ENCODE results near the gene SYF2. TPM values are rescaled to one million over a fixed set of nuclear protein-coding genes. Genes with fewer than 3 reads are reported as not detected.

SYF2 gene
- total and polyA plus RNA-seq, 2 of the 13 experiments (the other 11 are each of a cell fraction or from before 2014, with no cell fraction given), result 17.8 to 34.1 TPM

DNA sequence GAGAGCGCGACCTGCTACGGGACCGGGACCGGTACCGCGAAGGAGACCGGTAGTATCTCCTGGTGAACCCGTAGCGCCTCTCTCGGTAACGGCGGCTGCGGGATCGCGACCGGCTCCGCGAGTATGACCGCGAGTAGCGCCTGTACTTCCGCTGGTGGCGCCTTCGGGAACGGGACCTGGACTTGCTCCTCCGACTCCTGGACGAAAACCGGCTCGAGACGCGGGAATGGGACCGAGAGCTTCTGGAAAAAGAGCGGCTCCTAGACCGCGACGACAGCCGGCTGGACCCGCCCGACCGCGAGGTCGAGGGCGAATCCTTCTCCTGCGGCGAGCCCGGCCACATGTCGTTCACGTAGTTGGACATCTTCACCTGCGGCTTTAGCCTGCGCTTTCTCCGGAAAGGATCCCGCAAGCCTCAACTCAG is 14.3 kb upstream of the SYF2 start (continued):
- TF ChIP-seq KLF15 (CRISPR knock-in tag; IDR thresholded peaks at IDR 0.05; ENCODE audit: borderline replicate concordance) (no peak), RAD51 (IDR thresholded peaks at IDR 0.05; ENCODE audit: borderline replicate concordance) (no peak), ZNF333 (CRISPR knock-in tag; IDR thresholded peaks at IDR 0.05; ENCODE audit: borderline replicate concordance) (0 out of 2 replicates have a peak, but pooled peaks have one; percentile 17), ZNF510 (CRISPR knock-in tag; IDR thresholded peaks at IDR 0.05; ENCODE audit: low read depth) (no peak), ZSCAN22 (CRISPR knock-in tag; IDR thresholded peaks at IDR 0.05) (no peak), ZFP90 (CRISPR knock-in tag; IDR thresholded peaks at IDR 0.05; ENCODE audit: borderline replicate concordance) (no peak), ZNF768 (CRISPR knock-in tag; IDR thresholded peaks at IDR 0.05) (no peak), ZNF530 (CRISPR knock-in tag; IDR thresholded peaks at IDR 0.05; ENCODE audit: low read depth) (no peak), ZNF709 (CRISPR knock-in tag; IDR thresholded peaks at IDR 0.05) (peak; percentile 30), ZFYVE20 (CRISPR knock-in tag; IDR thresholded peaks at IDR 0.05; ENCODE audit: borderline replicate concordance, low read depth) (peak; percentile 17; the same call in 1 of the 2 replicates), FOXA3 (CRISPR knock-in tag; IDR thresholded peaks at IDR 0.05) (no peak), GABPB1 (CRISPR knock-in tag; IDR thresholded peaks at IDR 0.05) (no peak)
- TF ChIP-seq, protein P1, sequence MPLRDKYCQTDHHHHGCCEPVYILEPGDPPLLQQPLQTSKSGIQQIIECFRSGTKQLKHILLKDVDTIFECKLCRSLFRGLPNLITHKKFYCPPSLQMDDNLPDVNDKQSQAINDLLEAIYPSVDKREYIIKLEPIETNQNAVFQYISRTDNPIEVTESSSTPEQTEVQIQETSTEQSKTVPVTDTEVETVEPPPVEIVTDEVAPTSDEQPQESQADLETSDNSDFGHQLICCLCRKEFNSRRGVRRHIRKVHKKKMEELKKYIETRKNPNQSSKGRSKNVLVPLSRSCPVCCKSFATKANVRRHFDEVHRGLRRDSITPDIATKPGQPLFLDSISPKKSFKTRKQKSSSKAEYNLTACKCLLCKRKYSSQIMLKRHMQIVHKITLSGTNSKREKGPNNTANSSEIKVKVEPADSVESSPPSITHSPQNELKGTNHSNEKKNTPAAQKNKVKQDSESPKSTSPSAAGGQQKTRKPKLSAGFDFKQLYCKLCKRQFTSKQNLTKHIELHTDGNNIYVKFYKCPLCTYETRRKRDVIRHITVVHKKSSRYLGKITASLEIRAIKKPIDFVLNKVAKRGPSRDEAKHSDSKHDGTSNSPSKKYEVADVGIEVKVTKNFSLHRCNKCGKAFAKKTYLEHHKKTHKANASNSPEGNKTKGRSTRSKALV (CRISPR knock-in tag; IDR thresholded peaks at IDR 0.05), result no peak; the same call in 1 of the 2 replicates
- TF ChIP-seq, protein P2, sequence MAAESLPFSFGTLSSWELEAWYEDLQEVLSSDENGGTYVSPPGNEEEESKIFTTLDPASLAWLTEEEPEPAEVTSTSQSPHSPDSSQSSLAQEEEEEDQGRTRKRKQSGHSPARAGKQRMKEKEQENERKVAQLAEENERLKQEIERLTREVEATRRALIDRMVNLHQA (CRISPR knock-in tag; IDR thresholded peaks at IDR 0.05), result no peak
- TF ChIP-seq, protein P3, sequence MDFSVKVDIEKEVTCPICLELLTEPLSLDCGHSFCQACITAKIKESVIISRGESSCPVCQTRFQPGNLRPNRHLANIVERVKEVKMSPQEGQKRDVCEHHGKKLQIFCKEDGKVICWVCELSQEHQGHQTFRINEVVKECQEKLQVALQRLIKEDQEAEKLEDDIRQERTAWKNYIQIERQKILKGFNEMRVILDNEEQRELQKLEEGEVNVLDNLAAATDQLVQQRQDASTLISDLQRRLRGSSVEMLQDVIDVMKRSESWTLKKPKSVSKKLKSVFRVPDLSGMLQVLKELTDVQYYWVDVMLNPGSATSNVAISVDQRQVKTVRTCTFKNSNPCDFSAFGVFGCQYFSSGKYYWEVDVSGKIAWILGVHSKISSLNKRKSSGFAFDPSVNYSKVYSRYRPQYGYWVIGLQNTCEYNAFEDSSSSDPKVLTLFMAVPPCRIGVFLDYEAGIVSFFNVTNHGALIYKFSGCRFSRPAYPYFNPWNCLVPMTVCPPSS (IDR thresholded peaks at IDR 0.05), result no peak
- TF ChIP-seq, protein P4, sequence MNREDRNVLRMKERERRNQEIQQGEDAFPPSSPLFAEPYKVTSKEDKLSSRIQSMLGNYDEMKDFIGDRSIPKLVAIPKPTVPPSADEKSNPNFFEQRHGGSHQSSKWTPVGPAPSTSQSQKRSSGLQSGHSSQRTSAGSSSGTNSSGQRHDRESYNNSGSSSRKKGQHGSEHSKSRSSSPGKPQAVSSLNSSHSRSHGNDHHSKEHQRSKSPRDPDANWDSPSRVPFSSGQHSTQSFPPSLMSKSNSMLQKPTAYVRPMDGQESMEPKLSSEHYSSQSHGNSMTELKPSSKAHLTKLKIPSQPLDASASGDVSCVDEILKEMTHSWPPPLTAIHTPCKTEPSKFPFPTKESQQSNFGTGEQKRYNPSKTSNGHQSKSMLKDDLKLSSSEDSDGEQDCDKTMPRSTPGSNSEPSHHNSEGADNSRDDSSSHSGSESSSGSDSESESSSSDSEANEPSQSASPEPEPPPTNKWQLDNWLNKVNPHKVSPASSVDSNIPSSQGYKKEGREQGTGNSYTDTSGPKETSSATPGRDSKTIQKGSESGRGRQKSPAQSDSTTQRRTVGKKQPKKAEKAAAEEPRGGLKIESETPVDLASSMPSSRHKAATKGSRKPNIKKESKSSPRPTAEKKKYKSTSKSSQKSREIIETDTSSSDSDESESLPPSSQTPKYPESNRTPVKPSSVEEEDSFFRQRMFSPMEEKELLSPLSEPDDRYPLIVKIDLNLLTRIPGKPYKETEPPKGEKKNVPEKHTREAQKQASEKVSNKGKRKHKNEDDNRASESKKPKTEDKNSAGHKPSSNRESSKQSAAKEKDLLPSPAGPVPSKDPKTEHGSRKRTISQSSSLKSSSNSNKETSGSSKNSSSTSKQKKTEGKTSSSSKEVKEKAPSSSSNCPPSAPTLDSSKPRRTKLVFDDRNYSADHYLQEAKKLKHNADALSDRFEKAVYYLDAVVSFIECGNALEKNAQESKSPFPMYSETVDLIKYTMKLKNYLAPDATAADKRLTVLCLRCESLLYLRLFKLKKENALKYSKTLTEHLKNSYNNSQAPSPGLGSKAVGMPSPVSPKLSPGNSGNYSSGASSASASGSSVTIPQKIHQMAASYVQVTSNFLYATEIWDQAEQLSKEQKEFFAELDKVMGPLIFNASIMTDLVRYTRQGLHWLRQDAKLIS (CRISPR knock-in tag; IDR thresholded peaks at IDR 0.05), result no peak
- TF ChIP-seq, protein P5, sequence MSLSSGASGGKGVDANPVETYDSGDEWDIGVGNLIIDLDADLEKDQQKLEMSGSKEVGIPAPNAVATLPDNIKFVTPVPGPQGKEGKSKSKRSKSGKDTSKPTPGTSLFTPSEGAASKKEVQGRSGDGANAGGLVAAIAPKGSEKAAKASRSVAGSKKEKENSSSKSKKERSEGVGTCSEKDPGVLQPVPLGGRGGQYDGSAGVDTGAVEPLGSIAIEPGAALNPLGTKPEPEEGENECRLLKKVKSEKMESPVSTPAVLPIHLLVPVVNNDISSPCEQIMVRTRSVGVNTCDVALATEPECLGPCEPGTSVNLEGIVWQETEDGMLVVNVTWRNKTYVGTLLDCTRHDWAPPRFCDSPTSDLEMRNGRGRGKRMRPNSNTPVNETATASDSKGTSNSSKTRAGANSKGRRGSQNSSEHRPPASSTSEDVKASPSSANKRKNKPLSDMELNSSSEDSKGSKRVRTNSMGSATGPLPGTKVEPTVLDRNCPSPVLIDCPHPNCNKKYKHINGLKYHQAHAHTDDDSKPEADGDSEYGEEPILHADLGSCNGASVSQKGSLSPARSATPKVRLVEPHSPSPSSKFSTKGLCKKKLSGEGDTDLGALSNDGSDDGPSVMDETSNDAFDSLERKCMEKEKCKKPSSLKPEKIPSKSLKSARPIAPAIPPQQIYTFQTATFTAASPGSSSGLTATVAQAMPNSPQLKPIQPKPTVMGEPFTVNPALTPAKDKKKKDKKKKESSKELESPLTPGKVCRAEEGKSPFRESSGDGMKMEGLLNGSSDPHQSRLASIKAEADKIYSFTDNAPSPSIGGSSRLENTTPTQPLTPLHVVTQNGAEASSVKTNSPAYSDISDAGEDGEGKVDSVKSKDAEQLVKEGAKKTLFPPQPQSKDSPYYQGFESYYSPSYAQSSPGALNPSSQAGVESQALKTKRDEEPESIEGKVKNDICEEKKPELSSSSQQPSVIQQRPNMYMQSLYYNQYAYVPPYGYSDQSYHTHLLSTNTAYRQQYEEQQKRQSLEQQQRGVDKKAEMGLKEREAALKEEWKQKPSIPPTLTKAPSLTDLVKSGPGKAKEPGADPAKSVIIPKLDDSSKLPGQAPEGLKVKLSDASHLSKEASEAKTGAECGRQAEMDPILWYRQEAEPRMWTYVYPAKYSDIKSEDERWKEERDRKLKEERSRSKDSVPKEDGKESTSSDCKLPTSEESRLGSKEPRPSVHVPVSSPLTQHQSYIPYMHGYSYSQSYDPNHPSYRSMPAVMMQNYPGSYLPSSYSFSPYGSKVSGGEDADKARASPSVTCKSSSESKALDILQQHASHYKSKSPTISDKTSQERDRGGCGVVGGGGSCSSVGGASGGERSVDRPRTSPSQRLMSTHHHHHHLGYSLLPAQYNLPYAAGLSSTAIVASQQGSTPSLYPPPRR (CRISPR knock-in tag; IDR thresholded peaks at IDR 0.05; ENCODE audit: borderline replicate concordance), result peak; percentile 29; the same call in 1 of the 2 replicates

Data from HepG2 (cell line).